Uterus (tissue), 2 donors: ENCODE data around the gene BZW1.

Source experiments
- CTCF ChIP-seq, 4 experiments: fragments of 200-600 bp in 2 of 4; fragments of 450-650 bp in 2 of 4; sonication (generic) in 2 of 4; IDR thresholded peaks; one replicate each; pipeline ENCODE4 v1.5.1; 2016 to 2019; ENCODE audit warnings: antibody characterized with exemption in 4 of 4, mild to moderate bottlenecking in 2 of 4, moderate library complexity in 1 of 4
- POLR2A ChIP-seq, 2 donors: fragments of 450-650 bp; IDR thresholded peaks; one replicate each; pipeline ENCODE4 v1.6.1; 2016; ENCODE audit warnings: antibody characterized with exemption in 2 of 2, mild to moderate bottlenecking in 1 of 2, moderate library complexity in 1 of 2

- TF ChIP-seq CTCF (IDR thresholded peaks at IDR 0.05) (no peak), POLR2A (IDR thresholded peaks at IDR 0.05) (no peak)
These were observed 45.1 kb downstream of the BZW1 start for GRCh38 chr2:200856806-200857205.
